NT2/D1 (cell line): ENCODE measurements around the gene SMOC2.

ENCODE experiments used
- YY1 ChIP-seq: IDR thresholded peaks from 2 replicates; pipeline ENCODE4 v1.6.1; 2011; ENCODE audit not compliant: insufficient read length, insufficient read depth
- ZNF274 ChIP-seq: IDR thresholded peaks from 2 replicates; pipeline ENCODE4 v1.6.1; 2011; ENCODE audit warnings: mild to moderate bottlenecking, low read depth, low read length

- TF ChIP-seq ZNF274 (no peak), YY1 (no peak)
Measured at GRCh38 chr6:168418711-168419121, 22.3 kb upstream of the SMOC2 start.
